HUES48 (cell line): ENCODE results near the gene SLC36A3.
"Not testable (repeated sequence)": the region's sequence is repeated elsewhere in the genome, so short reads cannot be mapped to it uniquely, and the experiment has no call there.

Source experiments
- H3K27ac ChIP-seq: one replicate; pipeline ENCODE4 v1.7.0; 2013; ENCODE audit warnings: low read depth, low read length, inconsistent platforms
- H3K27me3 ChIP-seq: 2 replicates; pipeline ENCODE4 v1.6.1; 2013; ENCODE audit warnings: mild to moderate bottlenecking, low read length; ENCODE audit not compliant: control insufficient read depth, insufficient read depth
- H3K36me3 ChIP-seq: 2 replicates; pipeline ENCODE4 v1.6.1; 2013; ENCODE audit warnings: low read length; ENCODE audit not compliant: control insufficient read depth, insufficient read depth
- H3K4me1 ChIP-seq: 2 replicates; pipeline ENCODE4 v1.6.1; 2013; ENCODE audit warnings: mild to moderate bottlenecking, low read length; ENCODE audit not compliant: control insufficient read depth, insufficient read depth
- H3K4me3 ChIP-seq: 2 replicates; pipeline ENCODE4 v1.5.1; 2013; ENCODE audit warnings: mild to moderate bottlenecking, low read depth, low read length
- H3K9ac ChIP-seq: 2 replicates; pipeline ENCODE4 v1.6.1; 2013; ENCODE audit warnings: mild to moderate bottlenecking, low read depth, low read length, moderate library complexity
- H3K9me3 ChIP-seq: 2 replicates; pipeline ENCODE4 v1.6.1; 2013; ENCODE audit warnings: low read length; ENCODE audit not compliant: control insufficient read depth, insufficient read depth

Gene SLC36A3

DNA sequence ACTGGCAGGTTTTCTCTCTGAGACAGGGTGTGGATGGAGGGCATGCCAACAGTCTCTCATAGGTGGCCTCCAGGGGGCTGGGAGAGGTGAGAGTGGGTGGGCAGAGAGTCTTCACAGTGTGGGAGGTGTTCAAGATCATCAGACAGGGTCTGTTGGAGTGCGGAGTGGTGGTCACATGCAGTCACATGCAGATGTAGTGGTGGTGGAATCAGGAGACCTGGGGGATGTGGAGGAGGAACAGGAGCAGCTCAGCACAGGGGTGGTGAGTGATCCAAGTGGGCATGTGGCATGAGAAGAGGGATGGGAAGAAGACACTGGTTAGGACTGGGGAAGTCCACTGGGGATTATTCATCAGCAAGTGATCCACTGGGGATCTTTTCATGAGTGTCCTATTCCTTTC, 44.8 kb downstream of the SLC36A3 start:
- Histone ChIP-seq H3K9me3 (no peaks in the 10 kb centered on the region), H3K4me3 (no peak overlapping the region), H3K27me3 (no peaks in the 10 kb centered on the region), H3K9ac (no peak overlapping the region), H3K27ac (no peak overlapping the region), H3K36me3 (peaks cover 2% of the 10 kb centered on the region), H3K4me1 (peaks cover 8% of the 10 kb centered on the region; the same call in 1 of the 2 replicates)

GRCh38 chr5:151258201-151258611, 45.4 kb downstream of the SLC36A3 start:
- no peak overlapping the region for H3K9ac ChIP-seq
- H3K4me1 ChIP-seq: peaks cover 10% of the 10 kb centered on the region; the same call in 1 of the 2 replicates
- H3K27ac ChIP-seq: no peak overlapping the region
- H3K36me3 ChIP-seq: peaks cover 2% of the 10 kb centered on the region
- no peaks in the 10 kb centered on the region for H3K9me3 ChIP-seq
- no peaks in the 10 kb centered on the region for H3K27me3 ChIP-seq
- no peak overlapping the region for H3K4me3 ChIP-seq

- Histone ChIP-seq H3K4me1 (peaks cover 10% of the 10 kb centered on the region; the same call in 1 of the 2 replicates), H3K36me3 (peaks cover 2% of the 10 kb centered on the region), H3K4me3 (no peak overlapping the region), H3K9me3 (no peaks in the 10 kb centered on the region), H3K27ac (peak overlapping the region; percentile 25), H3K9ac (no peak overlapping the region), H3K27me3 (no peaks in the 10 kb centered on the region)
Observed at GRCh38 chr5:151257731-151258181, 45.8 kb downstream of the SLC36A3 start.

DNA sequence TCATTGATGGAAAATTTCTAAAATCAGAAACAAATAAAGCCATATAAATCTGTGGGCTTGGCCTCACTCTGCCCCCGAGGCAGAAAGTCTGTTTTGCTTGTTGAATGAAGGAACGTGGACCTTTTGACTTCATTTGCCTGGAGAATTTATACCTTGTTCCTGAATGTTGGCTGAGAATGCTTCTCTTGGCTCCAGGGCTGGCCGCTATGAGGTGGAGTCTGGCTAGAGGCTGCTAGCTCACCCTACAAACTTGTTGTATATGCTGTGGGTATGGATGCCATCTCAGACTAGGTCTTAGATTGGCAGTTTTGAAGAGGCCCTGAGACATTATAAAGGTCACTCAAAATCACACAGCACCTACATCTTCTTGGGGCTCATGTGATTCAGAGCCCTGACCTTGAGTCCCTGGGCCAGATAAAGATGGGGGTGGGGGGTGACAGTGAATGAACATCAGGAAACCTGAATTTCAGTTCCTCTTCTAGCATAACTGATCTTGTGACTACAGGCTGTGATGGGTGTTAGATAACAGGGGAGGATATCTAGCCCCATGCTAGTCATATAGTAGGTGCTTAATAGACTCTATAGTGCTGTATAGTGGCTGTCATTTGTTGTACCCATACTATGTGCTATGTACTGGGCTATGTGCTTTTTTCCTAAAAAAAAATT, 47.8 kb downstream of the SLC36A3 start:
- H3K36me3 ChIP-seq: peaks cover 2% of the 10 kb centered on the region
- no peak overlapping the region for H3K27ac ChIP-seq
- no peak overlapping the region for H3K9ac ChIP-seq
- H3K27me3 ChIP-seq: no peaks in the 10 kb centered on the region
- H3K9me3 ChIP-seq: no peaks in the 10 kb centered on the region
- H3K4me3 ChIP-seq: no peak overlapping the region
- H3K4me1 ChIP-seq: peaks cover 14% of the 10 kb centered on the region; the same call in 1 of the 2 replicates

DNA sequence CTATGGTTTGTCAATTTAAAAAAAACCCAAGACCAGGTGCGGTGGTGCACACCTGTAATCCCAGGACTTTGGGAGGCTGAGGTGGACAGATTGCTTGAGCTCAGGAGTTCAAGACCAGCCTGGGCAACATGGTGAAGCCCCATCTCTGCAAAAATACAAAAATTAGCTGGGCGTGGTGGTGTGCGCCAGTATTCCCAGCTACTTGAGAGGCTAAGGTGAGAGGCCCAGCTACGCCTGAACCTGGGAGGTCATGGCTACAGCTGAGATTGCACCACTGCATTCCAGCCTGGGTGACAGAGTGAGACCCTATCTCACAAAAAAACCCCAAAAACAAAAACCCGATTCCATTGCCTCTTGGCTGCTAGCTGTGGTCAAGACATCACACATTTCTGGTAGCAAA, 48.6 kb downstream of the SLC36A3 start:
- H3K9me3 ChIP-seq, H3K27me3 ChIP-seq, H3K27ac ChIP-seq, H3K36me3 ChIP-seq, H3K4me3 ChIP-seq, H3K9ac ChIP-seq: not testable (repeated sequence)
- H3K4me1 ChIP-seq: peaks cover 21% of the 10 kb centered on the region; the same call in 1 of the 2 replicates

GRCh38 chr5:151254556-151254955, 49.0 kb downstream of the SLC36A3 start:
- no peak overlapping the region for H3K9ac ChIP-seq
- H3K27me3 ChIP-seq: no peaks in the 10 kb centered on the region
- H3K27ac ChIP-seq: no peak overlapping the region
- H3K4me3 ChIP-seq: no peak overlapping the region
- H3K9me3 ChIP-seq: no peaks in the 10 kb centered on the region
- H3K4me1 ChIP-seq: peaks cover 21% of the 10 kb centered on the region; the same call in 1 of the 2 replicates
- no peaks in the 10 kb centered on the region for H3K36me3 ChIP-seq

DNA sequence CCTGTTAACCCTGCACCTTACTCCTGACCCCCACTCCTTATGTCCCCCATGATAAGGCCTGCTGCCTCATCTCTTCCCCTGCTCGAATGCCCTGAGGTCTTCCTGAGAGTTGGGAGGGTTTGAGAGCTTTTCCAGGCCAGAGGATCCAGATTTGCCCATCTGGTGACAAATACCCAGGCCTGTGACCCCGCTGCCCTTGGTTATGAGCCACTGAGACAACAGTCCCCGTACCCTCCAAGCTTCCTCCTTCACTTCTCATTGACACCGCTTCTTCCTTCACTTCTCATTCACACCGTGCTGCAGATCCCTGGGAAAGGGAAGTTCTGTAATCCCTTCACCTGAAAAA, 50.0 kb downstream of the SLC36A3 start:
- Histone ChIP-seq H3K27ac (no peak overlapping the region), H3K9ac (no peak overlapping the region; the same call in 1 of the 2 replicates)

GRCh38 chr5:151252762-151253604, 50.6 kb downstream of the SLC36A3 start, which contains the start of gene GM2A:
Gene GM2A (plus strand): TSS chr5:151253185. CDS start chr5:151253217, 32 bp downstream.
- H3K9ac ChIP-seq: peak within 1 kb of the TSS; percentile 43; the same call in 1 of the 2 replicates
- H3K36me3 ChIP-seq: no peaks in the 10 kb centered on the region
- no peaks in the 10 kb centered on the region for H3K27me3 ChIP-seq
- H3K27ac ChIP-seq: peak within 1 kb of the TSS; percentile 77
- H3K4me1 ChIP-seq: peaks cover 21% of the 10 kb centered on the region; the same call in 1 of the 2 replicates
- peak within 1 kb of the TSS; percentile 79 for H3K4me3 ChIP-seq
- H3K9me3 ChIP-seq: no peaks in the 10 kb centered on the region

More for the DNA sequence above, 50.0 kb downstream of the SLC36A3 start:
- H3K9me3 ChIP-seq: no peaks in the 10 kb centered on the region
- no peaks in the 10 kb centered on the region for H3K36me3 ChIP-seq
- peak overlapping the region; percentile 79 for H3K4me3 ChIP-seq
- no peaks in the 10 kb centered on the region for H3K27me3 ChIP-seq
- H3K4me1 ChIP-seq: peaks cover 21% of the 10 kb centered on the region; the same call in 1 of the 2 replicates

DNA sequence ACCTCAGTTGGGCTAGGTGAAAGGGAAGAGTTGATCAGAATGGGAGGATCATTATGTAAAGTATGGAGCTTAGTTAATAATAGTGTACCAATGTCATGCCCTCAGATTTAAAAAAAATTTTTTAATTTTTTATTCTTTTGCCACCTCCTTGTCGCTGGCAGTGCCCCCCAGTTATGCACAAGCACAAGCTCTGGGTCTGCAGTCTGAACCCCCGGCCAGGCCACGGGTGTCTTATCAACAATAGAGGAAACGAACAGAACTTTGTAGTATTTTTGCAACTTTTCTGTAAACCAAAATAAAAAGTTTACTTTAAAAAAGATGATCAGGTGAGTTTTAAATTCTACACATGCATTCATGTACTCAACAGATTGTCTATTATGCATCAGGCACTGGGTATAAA, 51.9 kb downstream of the SLC36A3 start:
- Histone ChIP-seq H3K9ac (no peak overlapping the region), H3K9me3 (no peaks in the 10 kb centered on the region), H3K36me3 (no peaks in the 10 kb centered on the region), H3K4me3 (no peak overlapping the region; the same call in 1 of the 2 replicates), H3K27me3 (no peaks in the 10 kb centered on the region), H3K4me1 (peaks cover 16% of the 10 kb centered on the region; the same call in 1 of the 2 replicates), H3K27ac (no peak overlapping the region)

- Histone ChIP-seq H3K4me3 (no peak overlapping the region), H3K9me3 (no peaks in the 10 kb centered on the region), H3K27ac (no peak overlapping the region), H3K9ac (no peak overlapping the region), H3K27me3 (no peaks in the 10 kb centered on the region), H3K4me1 (peaks cover 16% of the 10 kb centered on the region; the same call in 1 of the 2 replicates), H3K36me3 (no peaks in the 10 kb centered on the region)
Observed at GRCh38 chr5:151251001-151251551, 52.5 kb downstream of the SLC36A3 start.
